ENCODE data around the gene TRIML1.

The TRIML1 gene

GRCh38 chr4:188139141-188139540, at the start of gene TRIML1:
Gene TRIML1 (plus strand): TSS chr4:188139441. CDS start chr4:188139559, 118 bp downstream.
- H3K4me3 ChIP-seq (ENCODE audit: low read depth, low read length), result no peak within 1 kb of the TSS
- TF ChIP-seq, protein P1, sequence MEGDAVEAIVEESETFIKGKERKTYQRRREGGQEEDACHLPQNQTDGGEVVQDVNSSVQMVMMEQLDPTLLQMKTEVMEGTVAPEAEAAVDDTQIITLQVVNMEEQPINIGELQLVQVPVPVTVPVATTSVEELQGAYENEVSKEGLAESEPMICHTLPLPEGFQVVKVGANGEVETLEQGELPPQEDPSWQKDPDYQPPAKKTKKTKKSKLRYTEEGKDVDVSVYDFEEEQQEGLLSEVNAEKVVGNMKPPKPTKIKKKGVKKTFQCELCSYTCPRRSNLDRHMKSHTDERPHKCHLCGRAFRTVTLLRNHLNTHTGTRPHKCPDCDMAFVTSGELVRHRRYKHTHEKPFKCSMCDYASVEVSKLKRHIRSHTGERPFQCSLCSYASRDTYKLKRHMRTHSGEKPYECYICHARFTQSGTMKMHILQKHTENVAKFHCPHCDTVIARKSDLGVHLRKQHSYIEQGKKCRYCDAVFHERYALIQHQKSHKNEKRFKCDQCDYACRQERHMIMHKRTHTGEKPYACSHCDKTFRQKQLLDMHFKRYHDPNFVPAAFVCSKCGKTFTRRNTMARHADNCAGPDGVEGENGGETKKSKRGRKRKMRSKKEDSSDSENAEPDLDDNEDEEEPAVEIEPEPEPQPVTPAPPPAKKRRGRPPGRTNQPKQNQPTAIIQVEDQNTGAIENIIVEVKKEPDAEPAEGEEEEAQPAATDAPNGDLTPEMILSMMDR (IDR thresholded peaks at IDR 0.05; ENCODE audit: low read depth, low read length), result no peak

- TF ChIP-seq, protein P1 (IDR thresholded peaks at IDR 0.05; ENCODE audit: low read depth, low read length), result no peak
- H3K4me3 ChIP-seq (ENCODE audit: low read depth, low read length), result no peak overlapping the region
Observed at GRCh38 chr4:188092824-188093223, 46.4 kb upstream of the TRIML1 start.

GRCh38 chr4:188106454-188106853, 32.8 kb upstream of the TRIML1 start:
- TF ChIP-seq, protein P1 (IDR thresholded peaks at IDR 0.05; ENCODE audit: low read depth, low read length), result no peak
- no peak overlapping the region for H3K4me3 ChIP-seq (ENCODE audit: low read depth, low read length)

DNA sequence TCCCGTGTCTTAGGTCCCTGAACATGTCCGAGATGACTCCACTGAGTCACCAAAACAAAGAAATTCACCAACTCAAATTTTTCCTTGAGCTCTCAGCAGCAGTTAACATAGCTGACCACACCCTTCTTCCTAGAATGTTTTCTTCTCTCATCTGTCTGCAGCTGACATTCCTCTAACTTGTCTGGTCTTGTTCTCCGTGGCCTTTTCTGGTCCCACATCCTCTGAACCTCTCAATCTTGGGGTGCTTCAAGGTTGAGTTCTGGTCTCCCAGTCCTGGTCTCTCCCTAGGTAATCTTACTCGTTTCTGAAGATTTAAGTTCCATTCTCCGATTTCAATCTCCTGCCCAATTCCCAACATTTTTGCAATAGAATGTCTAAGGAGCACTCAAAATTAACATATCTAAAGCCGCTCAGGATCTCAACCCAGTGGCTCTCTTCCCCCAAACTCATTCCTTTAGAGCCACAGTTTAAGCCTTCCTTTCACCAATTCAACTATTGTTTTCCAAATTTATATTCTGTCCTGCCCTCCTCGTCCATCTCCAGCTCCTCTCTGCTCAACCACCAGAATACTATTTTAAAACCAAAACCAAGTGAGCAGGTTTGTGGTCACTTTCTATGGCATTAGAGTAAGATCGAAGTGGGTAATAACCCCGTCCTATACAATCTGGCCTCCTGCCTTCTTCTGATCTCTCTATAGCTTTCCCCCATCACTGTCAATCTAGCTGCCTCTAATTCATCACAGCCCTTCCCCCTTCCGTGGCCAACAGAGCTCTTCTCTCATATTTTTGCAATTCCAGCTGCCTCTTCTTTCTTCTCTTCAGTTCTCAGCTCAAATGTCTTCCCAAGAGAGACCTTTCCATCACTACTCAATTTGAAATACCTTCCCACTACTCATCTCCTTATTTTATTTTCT, 31.1 kb upstream of the TRIML1 start:
- TF ChIP-seq, protein P1 (IDR thresholded peaks at IDR 0.05; ENCODE audit: low read depth, low read length), result no peak
- H3K4me3 ChIP-seq (ENCODE audit: low read depth, low read length), result no peak overlapping the region

DNA sequence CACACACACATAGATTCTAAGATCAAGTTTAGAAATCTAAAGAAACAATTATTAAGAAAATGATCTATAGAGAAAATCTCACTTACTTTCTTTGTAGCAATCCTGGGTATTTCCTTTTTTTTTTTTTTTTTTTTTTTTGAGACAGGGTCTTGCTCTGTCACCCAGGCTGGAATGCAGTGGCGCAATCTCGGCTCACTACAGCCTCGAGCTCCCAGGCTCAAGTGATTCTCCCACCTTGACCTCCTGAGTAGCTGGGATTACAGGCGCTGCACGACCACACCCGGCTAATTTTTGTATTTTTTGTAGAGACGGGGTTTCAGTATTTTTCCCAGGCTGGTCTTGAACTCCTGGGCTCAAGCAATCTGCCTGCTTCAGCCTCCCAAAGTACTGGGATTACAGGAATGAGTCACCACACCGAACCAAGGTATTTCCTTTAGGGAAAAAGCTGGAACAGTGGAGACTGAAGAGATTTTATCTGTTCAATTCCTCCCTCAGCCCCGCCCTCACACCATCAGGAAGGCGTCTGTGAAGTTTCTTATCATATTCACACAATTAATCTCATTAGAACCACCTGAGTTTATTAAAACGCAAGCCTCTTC, 30.0 kb upstream of the TRIML1 start, which contains the start of gene TRIML2:
TRIML2 (minus strand) TSS at position 447 of the 599 bp plus-strand sequence. CDS start 4,235 bp downstream, outside the sequence.
- TF ChIP-seq, protein P1 (IDR thresholded peaks at IDR 0.05; ENCODE audit: low read depth, low read length), result no peak
- H3K4me3 ChIP-seq (ENCODE audit: low read depth, low read length), result no peak within 1 kb of the TSS

DNA sequence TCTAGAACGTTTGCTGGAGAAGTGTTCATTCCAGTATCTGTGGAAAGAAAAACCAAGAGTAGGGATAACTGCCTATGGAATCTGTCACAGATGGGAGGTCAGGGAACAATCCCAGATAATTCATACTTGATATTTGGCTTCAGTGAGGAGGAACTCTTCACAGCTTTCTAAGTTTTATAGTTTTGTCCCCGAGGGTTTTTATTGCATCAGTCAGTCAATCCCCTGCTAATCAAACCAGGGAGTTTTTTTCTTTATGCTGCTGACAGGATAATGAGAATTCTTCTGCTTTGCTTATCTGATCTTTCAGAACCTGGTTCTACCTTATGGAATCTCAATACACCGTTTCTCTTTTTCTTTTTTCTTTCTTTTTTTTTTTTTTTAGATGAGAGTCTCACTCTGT, 29.2 kb upstream of the TRIML1 start:
- H3K4me3 ChIP-seq (ENCODE audit: low read depth, low read length), result no peak overlapping the region
- TF ChIP-seq, protein P1 (IDR thresholded peaks at IDR 0.05; ENCODE audit: low read depth, low read length), result no peak

Measured in WI38 (cell line).